GM19452 (cell line): ENCODE data around the gene RIPOR3.
"Not testable (repeated sequence)": the region's sequence is repeated elsewhere in the genome, so short reads cannot be mapped to it uniquely, and the experiment has no call there.

Experiments used
- ATAC-seq: cut with Tn5 transposase; IDR thresholded peaks from one replicate; pipeline ENCODE4 v1.9.1; 2021; ENCODE audit not compliant: unreplicated experiment

The RIPOR3 gene

DNA sequence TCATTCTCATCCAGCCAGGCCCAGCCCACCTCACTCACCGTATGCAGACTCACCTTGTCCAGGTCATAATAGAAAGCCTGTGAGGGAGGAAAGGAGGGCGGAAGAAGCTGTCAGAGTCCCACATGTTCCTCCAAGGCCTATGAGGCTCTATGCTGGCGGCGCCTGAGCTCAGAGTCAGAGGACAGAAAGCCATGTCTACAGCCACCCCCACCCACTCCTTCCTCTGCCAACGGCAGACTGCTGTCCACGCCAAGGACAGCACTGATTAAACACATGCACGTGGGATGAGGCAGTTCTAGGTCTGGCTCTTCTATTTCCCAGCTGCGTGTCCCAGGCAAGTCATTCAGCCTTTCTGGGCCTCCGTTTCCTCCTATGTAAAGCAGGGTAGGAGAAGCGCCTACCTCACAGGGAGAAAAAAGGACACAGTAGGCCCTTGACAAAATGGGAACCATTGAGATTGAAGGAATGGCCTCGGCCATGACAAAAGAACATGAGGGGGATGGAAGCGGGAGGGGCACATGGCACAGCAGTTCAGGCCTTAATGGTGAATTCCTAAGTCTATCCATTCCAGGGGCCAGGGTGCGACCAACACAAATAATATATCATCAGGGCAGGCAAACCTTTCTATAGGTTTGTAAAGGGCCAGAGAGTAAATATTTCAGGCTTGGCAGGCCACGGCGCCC is 80.1 kb downstream of the RIPOR3 start:
- ATAC-seq = no peak

DNA sequence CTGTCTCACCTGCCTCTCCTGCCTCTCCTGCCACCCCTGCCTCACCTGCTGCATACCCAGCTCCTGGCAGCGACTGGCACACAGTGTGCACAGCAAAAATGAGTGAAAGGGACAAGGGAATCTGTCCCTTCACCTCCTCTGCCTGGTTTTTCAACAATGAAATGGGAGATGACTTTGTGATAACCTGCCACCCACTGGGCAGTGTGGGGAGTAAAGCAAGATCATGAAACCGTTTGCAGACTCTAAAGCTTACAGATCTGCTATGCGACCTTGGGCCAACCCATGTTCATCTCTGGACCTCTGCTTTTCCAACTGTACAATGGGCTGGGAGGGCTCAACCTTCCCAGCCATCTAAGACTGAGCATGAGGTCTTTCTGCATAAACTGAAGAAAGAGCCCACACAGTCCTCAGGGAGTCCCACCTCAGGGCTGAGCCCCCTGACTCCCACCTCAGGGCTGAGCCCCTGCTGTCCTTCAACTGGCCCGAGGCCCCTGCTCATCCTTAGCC is 81.1 kb downstream of the RIPOR3 start:
- ATAC-seq = no peak

DNA sequence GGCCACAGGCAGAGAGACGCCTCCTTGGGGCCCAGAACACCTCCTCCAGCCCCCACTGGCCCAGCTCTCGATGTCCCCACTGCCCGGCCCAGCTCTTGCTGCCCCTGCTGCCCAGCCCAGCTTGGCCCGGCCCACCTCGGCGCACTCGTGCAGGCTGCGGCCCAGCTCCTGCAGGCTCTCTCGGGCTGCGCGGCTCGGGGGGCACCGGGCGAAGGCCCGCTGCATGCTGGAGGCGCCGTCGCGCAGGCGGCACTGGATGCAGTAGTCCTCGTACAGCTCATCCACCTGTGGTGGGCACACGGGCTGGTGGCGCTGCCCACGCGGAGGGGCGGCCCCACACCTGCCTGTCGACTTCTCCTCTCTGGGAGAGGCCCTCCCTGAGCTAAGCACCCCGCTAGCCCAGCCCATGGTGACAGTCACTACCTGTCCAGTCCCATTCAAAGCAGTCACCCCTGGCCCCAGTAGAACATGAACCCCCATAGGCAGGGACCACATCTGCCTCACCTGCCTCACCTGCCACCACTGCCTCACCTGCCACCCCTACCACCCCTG is 81.8 kb downstream of the RIPOR3 start:
- ATAC-seq = no peak

DNA sequence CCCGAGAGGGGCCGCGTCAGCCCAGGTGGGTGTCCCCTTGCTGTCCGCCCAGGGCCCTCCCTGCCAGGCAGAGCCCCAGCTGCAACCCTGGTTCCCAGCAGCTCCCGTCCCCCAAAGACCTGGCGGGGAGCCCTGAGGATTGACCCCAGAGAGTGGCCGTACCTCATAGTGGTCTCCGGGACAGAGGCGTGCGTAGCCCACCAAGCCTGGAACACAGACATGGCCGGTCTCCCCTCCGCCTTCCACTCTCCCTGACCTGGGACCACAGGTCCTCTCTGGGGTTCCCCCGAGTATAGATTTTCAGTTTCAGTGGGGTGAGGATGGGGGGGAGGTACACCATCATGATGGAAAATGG is 82.6 kb downstream of the RIPOR3 start:
- no peak for ATAC-seq

DNA sequence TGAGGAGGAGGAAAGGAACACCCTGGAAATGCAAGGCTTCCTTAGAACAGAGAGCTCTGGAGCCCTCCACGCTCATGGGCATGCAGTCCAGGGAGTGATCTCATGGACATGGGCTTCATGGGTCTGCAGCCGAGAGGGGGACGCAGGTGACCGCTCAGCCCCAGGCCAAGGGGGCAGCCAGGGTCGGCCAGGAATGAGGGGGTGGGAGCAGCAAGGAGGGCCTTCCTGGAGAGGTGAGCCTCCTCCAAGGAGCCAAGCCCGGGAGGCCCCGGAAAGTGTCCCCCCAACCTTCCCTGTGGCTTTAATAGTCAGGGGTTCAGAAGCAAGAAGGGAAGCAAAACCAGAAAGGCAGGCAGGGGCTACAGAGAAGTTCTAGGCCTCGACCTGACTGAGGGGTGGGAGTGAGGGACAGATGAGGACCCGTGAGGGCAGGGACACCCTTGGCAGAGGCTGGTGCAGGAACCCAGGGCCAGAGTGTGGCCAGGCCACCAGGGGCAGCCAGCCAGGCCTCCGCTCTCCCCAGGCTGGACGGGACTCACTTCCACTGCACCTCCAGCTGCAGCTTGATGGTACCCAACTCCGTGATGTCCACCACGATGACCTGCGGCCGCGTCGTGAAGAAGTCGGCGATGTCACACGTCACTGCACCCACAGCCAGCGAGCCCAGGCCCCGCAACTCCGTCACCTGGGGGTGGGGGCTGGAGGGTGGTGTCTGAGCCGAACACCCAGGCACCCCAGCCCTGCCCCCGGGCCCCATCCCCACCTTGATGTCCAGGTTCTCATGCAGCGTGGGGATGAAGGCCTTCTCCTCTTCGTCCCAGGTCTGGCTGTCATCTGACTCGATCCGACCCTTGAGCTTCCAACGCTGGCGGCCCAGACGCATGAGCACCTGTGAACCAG is 83.2 kb downstream of the RIPOR3 start:
- ATAC-seq = no peak

DNA sequence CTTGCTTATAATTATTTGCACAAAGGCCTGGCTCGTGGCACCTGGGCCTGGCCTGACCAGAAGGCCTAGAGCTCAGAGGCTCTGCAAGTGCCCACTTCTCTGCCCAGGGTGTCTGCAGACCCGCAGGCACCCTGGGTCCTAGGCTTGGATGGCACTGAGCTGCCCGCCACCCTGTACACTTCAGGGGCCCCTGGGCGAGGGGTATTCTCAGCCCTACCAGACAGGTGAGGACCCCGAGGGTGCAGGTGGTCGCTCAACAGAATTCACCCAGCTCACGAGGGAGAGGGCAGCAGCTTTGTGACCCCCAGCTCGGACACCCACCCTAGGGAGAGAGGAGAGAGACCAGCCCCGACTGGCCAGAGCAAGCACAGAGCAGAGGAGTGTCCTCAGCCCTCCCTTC is 83.9 kb downstream of the RIPOR3 start:
- ATAC-seq = no peak

DNA sequence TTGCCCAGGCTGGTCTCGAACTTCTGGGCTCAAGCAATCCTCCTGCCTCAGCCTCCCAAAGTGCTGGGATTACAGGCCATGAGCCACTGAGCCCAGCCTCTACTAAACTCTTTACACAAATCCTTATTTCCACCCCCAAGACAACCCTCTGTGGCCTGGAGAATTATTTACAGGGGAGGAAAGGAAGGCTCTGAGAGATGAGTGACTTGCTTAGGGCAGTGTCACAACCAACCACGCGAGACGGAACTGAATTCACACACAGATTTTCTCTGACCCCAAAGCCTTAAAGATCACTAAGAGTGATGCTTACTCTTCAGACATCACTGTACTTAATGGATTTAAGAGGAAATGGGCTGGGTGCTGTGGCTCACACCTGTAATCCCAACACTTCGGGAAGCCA is 86.2 kb downstream of the RIPOR3 start:
- ATAC-seq = no peak

DNA sequence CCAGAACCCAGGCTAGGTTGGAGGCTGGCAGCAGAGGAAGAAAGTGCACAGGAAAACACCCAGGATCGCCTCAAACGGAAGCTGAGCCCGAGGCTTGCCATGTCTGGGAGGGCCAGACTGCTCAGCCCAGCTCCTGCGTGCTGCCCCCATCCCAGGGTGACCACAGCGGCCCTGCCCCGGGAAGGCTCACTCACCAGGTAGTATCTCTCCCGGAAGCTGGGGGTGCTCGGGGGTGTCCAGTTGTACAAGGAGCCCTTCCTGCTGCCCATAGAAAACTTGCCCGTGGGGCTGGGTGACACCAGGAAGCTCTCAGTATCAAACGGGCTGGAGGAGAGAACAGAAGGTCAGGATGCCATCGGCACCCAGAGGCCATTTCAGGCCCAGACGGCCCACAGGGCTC is 86.9 kb downstream of the RIPOR3 start:
- no peak for ATAC-seq

DNA sequence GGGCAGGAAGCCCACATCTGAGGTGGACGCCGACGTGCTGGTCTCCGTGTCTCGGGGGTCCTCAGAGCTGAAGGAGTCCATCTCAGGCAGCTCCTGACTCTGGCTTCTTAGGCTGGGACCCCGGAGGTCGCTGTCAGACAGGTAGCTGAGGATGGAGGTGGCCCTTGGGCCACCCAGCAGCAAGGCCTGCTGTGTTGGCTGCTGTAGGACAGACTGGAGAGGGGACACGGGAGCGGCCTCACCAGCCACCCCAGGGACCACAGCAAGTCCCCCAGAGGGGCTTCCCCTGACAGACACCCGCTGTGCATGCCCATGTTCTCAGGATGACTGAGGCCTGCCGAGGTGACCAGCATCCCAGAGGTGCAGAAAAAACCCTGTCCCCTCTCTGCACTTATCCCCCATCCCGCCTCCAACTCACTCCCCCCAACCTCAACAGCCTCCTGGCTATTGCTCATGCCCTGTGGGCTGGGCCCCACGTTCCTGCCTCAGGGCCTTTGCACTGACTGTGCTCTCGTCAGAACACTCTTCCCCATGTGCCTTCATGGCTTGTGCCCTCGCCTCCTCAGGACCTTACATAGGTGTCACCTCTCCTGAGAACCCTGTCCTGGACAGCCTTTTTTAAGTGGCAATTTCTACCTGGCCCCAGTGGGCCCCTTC is 88.8 kb downstream of the RIPOR3 start:
- no peak for ATAC-seq

DNA sequence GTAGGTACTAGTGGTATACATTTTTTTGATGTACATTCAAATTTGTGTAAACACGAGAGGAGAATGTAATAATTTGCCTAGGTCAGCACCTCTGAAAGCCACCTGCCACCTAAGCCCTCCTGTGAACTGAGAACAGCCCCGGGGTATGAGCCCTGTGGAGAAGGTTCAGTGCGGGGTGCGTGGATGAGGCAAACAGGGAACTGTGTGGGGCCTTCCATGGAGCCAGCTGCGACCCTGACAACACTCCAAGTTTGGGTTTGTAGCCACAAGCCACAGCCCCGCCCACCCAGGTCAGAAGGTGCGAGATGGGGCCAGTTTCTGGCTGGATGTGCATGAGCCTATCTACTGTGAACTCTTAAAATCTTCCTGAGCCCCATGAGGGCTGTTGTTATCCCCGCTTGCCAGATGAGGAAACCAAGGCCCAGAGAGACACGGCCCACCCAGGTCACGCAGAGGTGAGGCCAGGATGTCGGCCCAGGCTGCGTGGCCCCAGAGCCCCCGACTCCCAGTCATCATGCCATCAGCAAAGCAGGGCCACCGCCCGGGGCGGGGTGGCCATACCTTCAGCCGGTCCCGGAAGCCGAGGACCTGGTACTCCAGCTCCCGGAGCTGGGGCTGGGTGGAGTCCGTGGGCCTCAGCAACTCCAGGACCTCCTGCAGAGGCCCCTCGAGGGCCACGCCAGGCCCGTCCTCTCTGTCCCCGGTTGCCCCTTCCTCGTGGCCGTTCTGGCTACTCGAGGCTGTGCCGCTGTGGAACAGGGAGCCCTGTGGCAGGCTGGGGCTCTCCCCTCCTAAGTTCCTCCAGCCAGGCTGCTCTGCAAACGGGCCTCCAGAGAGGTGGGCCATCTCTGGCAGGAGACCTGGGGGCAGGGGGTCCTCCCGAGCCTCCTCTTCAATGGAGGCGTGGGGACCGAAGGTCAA is 89.6 kb downstream of the RIPOR3 start:
- ATAC-seq = no peak

DNA sequence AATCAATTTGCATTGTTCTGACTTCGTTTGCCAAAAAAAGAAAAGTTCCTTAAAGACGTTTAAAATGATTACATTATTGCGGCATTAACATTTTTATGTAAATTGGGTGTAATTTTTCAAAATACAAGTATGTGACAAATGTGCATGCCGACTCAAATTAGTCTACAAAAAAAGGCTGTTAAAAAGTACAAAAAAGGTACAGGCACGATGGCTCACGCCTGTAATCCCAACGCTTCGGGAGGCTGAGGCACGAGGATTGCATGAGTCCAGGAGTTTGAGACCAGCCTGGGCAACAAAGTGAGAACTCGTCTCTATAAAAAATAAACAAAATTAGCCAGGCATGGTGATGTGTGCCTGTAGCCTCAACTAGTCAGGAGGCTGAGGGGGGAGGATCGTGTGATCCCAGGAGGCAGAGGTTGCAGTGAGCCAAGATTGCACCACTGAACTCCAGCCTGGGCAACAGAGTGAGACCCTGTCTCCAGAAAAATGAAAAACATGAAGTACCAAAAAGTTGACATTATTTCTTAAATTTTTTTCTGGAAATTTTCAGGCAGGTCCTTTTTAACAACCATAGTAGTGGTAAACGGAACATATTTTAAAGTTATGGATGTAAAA is 91.0 kb downstream of the RIPOR3 start:
- no peak for ATAC-seq

DNA sequence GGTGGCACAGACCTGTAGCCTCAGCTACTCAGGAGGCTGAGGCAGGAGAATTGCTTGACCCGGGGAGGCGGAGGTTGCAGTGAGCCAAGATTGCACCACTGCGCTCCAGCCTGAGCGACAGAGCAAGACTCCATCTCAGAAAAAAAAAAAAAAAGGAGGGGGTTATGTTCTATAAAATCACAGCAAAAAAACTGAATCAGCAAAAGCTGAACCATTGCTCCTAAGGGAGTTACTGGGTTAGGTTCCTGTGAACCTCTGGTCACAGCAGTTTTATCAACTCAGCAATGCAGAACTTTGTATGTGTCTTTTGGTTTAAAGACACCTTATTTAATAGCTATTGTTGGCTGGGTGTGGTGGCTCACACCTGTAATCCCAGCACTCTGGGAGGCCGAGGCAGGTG is 92.6 kb downstream of the RIPOR3 start:
- ATAC-seq = not testable (repeated sequence)

DNA sequence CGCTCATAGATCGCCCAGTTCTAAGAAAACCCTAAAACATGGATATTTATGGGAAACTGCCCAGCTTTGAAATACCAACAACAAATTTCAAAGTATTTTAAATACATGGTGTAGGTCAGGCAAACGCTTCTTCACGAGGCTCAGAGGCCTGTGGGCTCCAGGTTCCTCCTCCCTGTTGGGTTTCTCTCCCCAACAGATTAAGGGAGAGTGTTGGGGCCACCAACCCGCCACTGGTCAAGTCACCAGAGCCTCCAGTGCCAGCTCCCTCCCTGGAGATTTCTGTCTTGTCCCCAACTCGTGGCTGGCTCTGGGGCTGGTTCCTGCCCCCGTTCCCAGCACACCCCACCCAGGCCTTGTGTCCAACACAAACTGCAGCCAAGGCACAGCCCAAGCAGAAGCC is 93.3 kb downstream of the RIPOR3 start:
- no peak for ATAC-seq

DNA sequence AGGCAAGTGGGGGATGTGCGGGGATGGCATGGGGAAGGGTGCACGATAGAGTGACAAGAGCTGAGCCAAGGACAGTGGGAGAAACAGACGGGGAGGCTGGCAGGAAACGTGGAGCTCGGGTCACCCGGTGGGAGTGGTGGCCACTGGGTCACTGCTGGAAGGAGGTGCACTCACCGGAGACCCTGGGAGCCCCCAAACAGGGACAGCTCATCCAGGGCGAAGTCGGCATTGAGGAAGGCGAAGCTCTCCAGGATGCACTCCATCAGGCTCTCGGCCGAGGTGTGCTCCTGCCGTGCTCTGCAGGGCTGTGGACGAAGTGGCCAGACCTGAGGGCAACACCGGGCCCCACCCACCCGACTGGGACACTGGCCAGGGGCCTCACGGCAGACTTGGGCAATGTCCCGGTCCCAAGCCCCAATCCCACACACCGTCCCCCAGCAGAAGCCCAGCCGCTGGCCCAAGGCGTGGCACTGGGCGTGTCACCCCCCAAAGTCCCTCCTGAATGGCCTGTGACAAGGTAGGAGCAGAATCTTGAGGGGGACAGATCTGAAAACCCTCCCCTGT is 93.9 kb downstream of the RIPOR3 start:
- ATAC-seq = no peak

DNA sequence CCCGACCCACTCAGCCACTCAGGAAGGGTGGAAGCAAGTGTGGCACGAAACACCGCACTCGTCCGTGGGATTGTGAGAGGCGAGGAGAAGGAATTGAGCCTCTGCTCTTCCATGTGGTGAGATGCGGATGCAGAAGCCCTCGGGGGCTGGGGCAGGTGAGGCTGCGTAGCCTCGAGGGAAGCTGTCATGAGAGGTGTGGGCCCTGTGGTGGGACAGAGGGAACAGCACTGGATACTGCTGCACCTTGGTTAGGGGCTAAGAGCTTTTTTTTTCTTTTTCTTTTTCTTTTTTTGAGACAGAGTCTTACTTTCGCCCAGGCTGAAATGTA is 94.7 kb downstream of the RIPOR3 start:
- ATAC-seq = no peak

DNA sequence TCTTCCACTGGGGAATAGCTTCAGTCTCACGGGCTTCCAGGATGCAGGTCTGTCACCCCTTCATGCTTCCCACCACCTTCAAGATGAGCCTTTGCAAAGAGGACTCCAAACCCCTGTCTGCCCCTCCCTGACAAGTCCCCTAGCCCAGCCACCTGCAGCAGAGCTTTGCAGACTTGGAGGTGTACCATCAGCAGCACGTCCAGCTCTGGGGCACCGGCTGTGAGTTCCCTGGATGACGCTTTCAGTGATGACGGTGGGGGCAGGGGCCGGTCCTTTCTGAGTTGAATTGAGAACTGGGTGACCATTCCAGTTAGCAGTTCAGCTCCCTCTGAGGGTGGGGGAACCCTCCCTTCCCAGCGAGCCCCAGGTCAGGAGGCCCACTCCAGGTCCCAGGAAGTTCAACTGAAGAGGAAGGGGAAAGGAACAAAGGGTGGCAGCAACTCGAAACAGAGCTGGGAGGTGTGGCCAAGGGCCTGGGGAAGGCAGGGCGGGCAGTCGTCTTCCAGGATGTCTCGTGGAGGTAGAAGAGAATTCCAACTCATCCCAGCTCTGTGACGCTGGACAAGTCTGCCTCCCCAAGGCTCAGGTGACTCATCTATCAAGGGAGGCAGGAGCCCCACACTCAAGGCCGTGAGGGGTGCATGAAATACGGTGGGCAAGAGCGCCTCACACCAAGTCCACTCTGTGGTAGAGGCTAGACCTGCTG is 95.2 kb downstream of the RIPOR3 start:
- ATAC-seq = no peak

DNA sequence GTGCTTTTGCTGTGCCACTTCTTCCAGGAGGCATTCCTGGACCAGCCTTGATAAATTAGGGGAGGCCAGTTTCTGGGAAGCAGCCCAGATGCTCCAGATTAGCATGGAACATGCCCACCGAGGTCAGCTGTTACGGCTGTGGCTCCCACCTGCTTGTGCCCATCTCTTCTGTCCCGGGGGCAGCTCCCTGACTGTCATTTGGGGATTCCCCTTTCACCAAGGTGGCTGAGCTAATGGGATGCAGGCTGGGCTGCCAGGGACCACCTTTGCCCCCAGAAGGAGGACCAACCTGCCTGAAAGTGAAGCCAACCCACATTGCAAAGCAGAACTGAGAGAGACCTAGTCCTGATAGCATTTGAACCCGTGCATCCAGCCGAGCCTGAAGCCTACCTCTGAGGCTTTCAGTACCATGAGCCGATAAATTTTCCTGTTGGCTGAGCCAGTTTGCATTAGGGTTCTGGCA is 95.9 kb downstream of the RIPOR3 start:
- ATAC-seq = no peak

DNA sequence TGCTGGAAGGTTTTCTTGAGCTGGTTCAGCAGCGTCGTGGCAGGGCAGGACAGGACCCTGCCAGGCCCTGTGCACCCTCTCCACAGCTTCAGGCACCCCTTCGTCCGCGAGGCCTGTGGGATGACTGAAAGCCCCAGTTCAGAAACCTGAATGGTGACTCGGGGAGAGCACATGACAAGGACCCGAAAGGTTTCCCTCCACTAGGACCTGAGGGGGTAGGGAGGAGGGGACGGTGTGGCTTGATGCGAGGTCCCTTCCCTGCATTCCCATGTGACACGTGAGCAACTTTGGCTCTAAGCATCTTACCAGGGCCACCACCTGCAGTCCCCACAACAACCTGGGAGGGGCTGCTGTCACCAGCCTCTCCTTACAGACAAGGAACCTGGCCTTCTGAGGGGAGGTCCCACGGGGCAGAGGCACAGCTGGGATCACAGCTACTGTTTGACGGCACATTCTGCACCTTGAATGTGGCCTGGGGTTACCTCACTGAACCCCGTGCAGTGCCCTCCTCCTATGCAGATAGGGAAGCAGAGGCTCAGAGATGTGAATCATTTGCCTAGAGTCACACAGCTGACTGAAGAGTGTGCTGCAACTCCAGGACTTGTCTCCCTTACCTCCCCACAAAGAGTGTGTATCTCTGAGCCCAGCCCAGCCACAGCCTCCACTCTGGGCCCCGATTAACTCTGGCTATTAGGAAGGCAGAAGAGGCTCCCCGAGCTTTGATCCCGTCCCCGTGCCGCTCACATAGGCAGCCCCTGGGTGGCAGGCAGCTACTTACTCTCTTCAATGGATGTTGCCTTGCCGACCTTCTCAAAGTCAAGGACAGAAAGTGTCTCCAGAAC is 96.5 kb downstream of the RIPOR3 start:
- ATAC-seq = no peak
